Measurements from ENCODE around the gene ATP2C2.

The ATP2C2 gene

GRCh38 chr16:84483882-84484565 lies 115.7 kb downstream of the ATP2C2 start:
- TF ChIP-seq FOXP2 (optimal IDR thresholded peaks at IDR 0.05; ENCODE audit: borderline replicate concordance, extremely low read depth, extremely low read length, insufficient read depth): no peak
- TF ChIP-seq POLR2AphosphoS5 (IDR thresholded peaks at IDR 0.05; ENCODE audit: low read depth, low read length): no peak
- TF ChIP-seq REST (IDR thresholded peaks at IDR 0.05; ENCODE audit: insufficient read depth in 1 of 2, low read depth in 2 of 2, low read length in 2 of 2): no peak
- no peak for TF ChIP-seq SIN3A (IDR thresholded peaks at IDR 0.05; ENCODE audit: borderline replicate concordance, insufficient read depth, low read length)
- TF ChIP-seq TAF1 (IDR thresholded peaks at IDR 0.05; ENCODE audit: borderline replicate concordance, insufficient read depth, low read length): no peak

DNA sequence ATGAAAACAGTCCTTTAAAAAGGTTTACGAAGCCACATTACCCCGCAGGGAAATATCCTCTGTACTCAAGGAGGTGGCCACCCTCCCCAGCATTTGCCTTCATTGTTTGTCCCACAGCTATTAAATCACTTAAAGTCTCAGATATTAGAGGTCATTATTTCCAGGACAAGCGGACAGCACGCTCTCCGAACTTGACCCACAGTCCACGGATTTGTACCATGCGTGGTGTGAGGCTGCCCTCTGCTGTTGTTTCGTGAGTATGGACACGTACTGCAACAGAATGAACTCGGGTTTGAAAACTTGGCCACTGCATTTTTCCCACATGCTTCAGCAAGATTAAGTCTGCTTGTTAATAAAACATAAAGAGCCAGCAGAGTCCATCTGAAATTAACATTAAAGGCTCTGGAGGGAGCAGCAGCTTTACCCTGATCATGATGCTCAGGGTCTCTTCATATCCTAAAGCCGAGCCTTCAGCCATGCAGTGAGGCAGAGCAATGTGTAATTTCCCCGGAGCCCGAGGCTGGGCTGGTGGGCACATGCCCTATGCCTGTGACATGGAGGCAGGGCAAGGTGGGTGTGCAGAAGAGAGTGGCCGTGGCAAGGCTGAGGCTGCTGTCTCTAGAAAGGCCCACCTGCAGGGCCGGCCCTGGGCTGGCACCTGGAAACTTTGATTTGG lies 116.4 kb downstream of the ATP2C2 start:
- TF ChIP-seq FOXP2 (optimal IDR thresholded peaks at IDR 0.05; ENCODE audit: borderline replicate concordance, extremely low read depth, extremely low read length, insufficient read depth) (no peak), SIN3A (IDR thresholded peaks at IDR 0.05; ENCODE audit: borderline replicate concordance, insufficient read depth, low read length) (no peak)

DNA sequence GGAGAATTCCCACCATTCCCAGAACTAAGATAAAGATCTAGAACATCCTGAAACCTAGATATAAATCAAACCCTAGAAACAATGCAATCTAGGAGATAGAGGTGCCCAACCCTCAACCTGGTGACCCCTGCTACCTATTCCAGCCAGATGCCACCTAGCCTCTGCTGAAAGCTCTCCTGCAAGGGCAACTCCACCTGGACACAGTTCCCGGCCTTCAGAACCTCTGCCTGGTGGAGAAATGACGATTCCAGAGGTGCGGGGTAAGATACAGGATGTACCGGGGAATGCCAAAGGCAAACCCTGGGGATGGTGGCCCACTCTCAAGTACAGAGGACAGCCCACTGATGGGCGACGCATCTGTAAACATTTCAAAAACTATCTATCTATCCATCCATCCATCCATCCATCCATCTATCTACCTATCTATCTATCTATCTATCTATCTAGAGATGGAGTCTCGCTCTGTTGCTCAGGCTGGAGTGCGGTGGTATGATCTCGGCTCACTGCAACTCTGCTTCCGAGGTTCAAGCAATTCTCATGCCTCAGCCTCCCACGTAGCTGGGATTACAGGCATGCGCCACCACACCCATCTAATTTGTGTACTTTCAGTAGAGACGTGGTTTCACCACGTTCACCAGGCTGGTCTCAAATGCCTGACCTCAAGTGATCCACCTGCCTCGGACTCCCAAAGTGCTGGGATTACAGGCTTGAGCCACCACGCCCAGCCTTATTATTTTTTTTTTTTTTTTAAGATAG lies 117.1 kb downstream of the ATP2C2 start:
- TF ChIP-seq FOXP2 (optimal IDR thresholded peaks at IDR 0.05; ENCODE audit: borderline replicate concordance, extremely low read depth, extremely low read length, insufficient read depth) (no peak), POLR2AphosphoS5 (IDR thresholded peaks at IDR 0.05; ENCODE audit: low read depth, low read length) (no peak), SIN3A (IDR thresholded peaks at IDR 0.05; ENCODE audit: borderline replicate concordance, insufficient read depth, low read length) (no peak), TAF1 (IDR thresholded peaks at IDR 0.05; ENCODE audit: borderline replicate concordance, insufficient read depth, low read length) (no peak), REST (IDR thresholded peaks at IDR 0.05; ENCODE audit: insufficient read depth in 1 of 2, low read depth in 2 of 2, low read length in 2 of 2) (no peak)

DNA sequence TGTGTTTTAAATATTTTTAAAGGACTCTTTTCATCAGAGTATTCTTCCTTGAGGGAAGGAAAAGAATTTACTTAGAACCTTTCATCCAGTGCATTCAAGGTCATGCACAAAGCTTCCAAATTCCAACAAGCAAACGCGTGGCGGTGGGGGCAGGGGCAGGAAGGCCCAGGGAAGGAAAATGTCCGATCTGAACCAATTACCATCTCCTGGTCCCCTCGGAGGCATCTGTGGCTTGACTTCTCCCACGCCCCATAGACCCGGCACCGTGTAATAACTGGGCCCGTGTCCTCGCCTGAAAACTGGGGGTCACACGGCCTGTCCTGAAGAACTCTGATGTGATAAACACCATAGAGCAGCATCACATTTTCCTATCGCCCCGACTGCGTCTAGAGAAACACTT lies 117.8 kb downstream of the ATP2C2 start:
- no peak for TF ChIP-seq SIN3A (IDR thresholded peaks at IDR 0.05; ENCODE audit: borderline replicate concordance, insufficient read depth, low read length)
- TF ChIP-seq TAF1 (IDR thresholded peaks at IDR 0.05; ENCODE audit: borderline replicate concordance, insufficient read depth, low read length): no peak
- no peak for TF ChIP-seq POLR2AphosphoS5 (IDR thresholded peaks at IDR 0.05; ENCODE audit: low read depth, low read length)
- TF ChIP-seq REST (IDR thresholded peaks at IDR 0.05; ENCODE audit: insufficient read depth in 1 of 2, low read depth in 2 of 2, low read length in 2 of 2): no peak
- no peak for TF ChIP-seq FOXP2 (optimal IDR thresholded peaks at IDR 0.05; ENCODE audit: borderline replicate concordance, extremely low read depth, extremely low read length, insufficient read depth)

- no peak for TF ChIP-seq REST (IDR thresholded peaks at IDR 0.05; ENCODE audit: insufficient read depth in 1 of 2, low read depth in 2 of 2, low read length in 2 of 2)
- no peak for TF ChIP-seq POLR2AphosphoS5 (IDR thresholded peaks at IDR 0.05; ENCODE audit: low read depth, low read length)
- no peak for TF ChIP-seq SIN3A (IDR thresholded peaks at IDR 0.05; ENCODE audit: borderline replicate concordance, insufficient read depth, low read length)
- TF ChIP-seq TAF1 (IDR thresholded peaks at IDR 0.05; ENCODE audit: borderline replicate concordance, insufficient read depth, low read length): no peak
- TF ChIP-seq FOXP2 (optimal IDR thresholded peaks at IDR 0.05; ENCODE audit: borderline replicate concordance, extremely low read depth, extremely low read length, insufficient read depth): no peak
Measured at GRCh38 chr16:84486551-84487235, 118.4 kb downstream of the ATP2C2 start.

All from PFSK-1 (cell line).